Parathyroid adenoma (tissue), 2 donors: ENCODE data around the gene ZDHHC8.

Source experiments
- H2AFZ ChIP-seq: fragments of 300-600 bp; sonication (generic); one replicate; pipeline ENCODE4 v1.7.0; 2017; ENCODE audit warnings: antibody characterized with exemption, mild to moderate bottlenecking
- H3K27ac ChIP-seq: fragments of 300-600 bp; sonication (generic); one replicate; pipeline ENCODE4 v1.7.0; 2017
- H3K27me3 ChIP-seq: fragments of 300-600 bp; sonication (generic); one replicate; pipeline ENCODE4 v1.7.0; 2017; ENCODE audit warnings: low read length; ENCODE audit not compliant: control insufficient read depth, insufficient read depth
- H3K36me3 ChIP-seq: fragments of 300-600 bp; sonication (generic); one replicate; pipeline ENCODE4 v1.7.0; 2017; ENCODE audit warnings: low read length; ENCODE audit not compliant: control insufficient read depth, insufficient read depth
- H3K4me1 ChIP-seq: fragments of 300-600 bp; sonication (generic); one replicate; pipeline ENCODE4 v1.7.0; 2017; ENCODE audit warnings: control low read depth
- H3K4me2 ChIP-seq: fragments of 300-600 bp; sonication (generic); one replicate; pipeline ENCODE4 v1.7.0; 2017; ENCODE audit warnings: low read length
- H3K4me3 ChIP-seq: fragments of 300-600 bp; sonication (generic); one replicate; pipeline ENCODE4 v1.7.0; 2017; ENCODE audit warnings: low read depth, low read length
- H3K79me2 ChIP-seq: fragments of 300-600 bp; sonication (generic); one replicate; pipeline ENCODE4 v1.7.0; 2017; ENCODE audit warnings: control low read depth
- H3K9ac ChIP-seq: fragments of 300-600 bp; sonication (generic); one replicate; pipeline ENCODE4 v1.7.0; 2017; ENCODE audit warnings: mild to moderate bottlenecking
- H3K9me3 ChIP-seq: fragments of 300-600 bp; sonication (generic); one replicate; pipeline ENCODE4 v1.7.0; 2017; ENCODE audit warnings: low read length; ENCODE audit not compliant: control insufficient read depth
- TF ChIP-seq, protein P1 (sequence below): fragments of 300-600 bp; sonication (generic); IDR thresholded peaks from one replicate; pipeline ENCODE4 v1.7.0; 2017; ENCODE audit warnings: antibody characterized with exemption, mild to moderate bottlenecking
- donor health status: primary hyperparathyroidism.

ZDHHC8 gene

DNA sequence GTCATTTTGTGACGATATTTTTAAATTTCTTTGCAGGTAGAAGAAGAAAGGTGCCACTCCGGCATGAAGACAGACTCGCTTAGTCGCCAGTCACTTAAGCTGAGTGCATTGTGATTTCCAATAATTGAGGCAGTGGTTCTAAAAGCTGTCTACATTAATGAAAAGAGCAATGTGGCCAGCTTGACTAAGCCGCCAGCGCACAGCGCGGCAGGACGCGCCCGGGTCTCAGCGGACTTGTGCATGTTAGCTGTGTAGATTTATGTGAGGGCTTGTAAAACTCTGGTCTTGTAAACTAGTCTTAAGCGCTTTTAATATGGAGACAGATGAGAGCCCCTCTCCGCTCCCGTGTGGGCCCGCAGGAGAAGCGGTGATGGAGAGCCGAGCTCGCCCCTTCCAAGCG lies 46.0 kb upstream of the ZDHHC8 start:
- Histone ChIP-seq H2AFZ (no peak overlapping the region), H3K9ac (no peak overlapping the region), H3K4me1 (peaks cover 3% of the 10 kb centered on the region), H3K9me3 (no peaks in the 10 kb centered on the region), H3K4me3 (no peak overlapping the region), H3K4me2 (no peak overlapping the region), H3K79me2 (peaks cover 34% of the 10 kb centered on the region), H3K27me3 (no peaks in the 10 kb centered on the region), H3K36me3 (no peaks in the 10 kb centered on the region), H3K27ac (no peak overlapping the region)
- TF ChIP-seq, protein P1, sequence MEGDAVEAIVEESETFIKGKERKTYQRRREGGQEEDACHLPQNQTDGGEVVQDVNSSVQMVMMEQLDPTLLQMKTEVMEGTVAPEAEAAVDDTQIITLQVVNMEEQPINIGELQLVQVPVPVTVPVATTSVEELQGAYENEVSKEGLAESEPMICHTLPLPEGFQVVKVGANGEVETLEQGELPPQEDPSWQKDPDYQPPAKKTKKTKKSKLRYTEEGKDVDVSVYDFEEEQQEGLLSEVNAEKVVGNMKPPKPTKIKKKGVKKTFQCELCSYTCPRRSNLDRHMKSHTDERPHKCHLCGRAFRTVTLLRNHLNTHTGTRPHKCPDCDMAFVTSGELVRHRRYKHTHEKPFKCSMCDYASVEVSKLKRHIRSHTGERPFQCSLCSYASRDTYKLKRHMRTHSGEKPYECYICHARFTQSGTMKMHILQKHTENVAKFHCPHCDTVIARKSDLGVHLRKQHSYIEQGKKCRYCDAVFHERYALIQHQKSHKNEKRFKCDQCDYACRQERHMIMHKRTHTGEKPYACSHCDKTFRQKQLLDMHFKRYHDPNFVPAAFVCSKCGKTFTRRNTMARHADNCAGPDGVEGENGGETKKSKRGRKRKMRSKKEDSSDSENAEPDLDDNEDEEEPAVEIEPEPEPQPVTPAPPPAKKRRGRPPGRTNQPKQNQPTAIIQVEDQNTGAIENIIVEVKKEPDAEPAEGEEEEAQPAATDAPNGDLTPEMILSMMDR: no peak

DNA sequence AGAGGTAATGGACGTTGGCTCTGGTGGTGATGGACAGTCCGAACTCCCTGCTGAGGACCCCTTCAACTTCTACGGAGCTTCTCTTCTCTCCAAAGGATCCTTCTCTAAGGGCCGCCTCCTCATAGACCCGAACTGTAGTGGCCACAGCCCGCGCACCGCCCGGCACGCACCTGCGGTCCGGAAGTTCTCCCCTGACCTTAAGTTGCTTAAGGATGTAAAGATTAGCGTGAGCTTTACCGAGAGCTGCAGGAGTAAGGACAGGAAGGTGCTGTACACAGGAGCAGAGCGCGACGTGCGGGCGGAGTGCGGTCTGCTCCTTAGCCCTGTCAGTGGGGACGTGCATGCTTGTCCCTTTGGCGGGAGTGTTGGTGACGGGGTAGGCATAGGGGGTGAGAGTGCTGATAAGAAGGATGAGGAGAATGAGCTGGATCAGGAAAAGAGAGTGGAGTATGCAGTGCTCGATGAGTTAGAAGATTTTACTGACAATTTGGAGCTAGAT lies 45.5 kb upstream of the ZDHHC8 start:
- H2AFZ ChIP-seq: no peak overlapping the region
- no peaks in the 10 kb centered on the region for H3K9me3 ChIP-seq
- peaks cover 34% of the 10 kb centered on the region for H3K79me2 ChIP-seq
- no peaks in the 10 kb centered on the region for H3K4me1 ChIP-seq
- H3K27me3 ChIP-seq: no peaks in the 10 kb centered on the region
- no peaks in the 10 kb centered on the region for H3K36me3 ChIP-seq
- H3K9ac ChIP-seq: no peak overlapping the region
- H3K4me2 ChIP-seq: no peak overlapping the region
- TF ChIP-seq, protein P1: no peak
- H3K4me3 ChIP-seq: no peak overlapping the region
- no peak overlapping the region for H3K27ac ChIP-seq

DNA sequence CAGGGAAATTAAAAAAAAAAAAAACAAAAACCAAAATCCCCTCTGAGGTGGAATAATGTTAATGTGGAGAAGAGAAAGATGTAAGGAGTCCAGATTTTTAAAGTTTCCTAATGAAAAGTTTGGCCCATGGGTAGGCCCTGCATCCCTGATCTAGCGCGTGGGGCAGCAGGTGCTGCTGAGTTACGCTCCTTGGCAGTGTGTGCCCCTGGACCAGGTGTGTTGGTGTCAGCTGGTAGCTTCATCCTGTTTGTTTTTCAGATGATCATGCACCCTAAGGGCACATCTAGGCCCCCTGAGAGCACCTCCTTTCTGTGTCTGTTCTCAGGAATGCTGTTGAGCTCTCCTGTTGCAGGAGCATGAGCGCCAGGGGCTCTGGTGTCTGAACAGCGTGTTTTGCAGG lies 44.8 kb upstream of the ZDHHC8 start:
- H2AFZ ChIP-seq: no peak overlapping the region
- no peaks in the 10 kb centered on the region for H3K4me1 ChIP-seq
- H3K36me3 ChIP-seq: no peaks in the 10 kb centered on the region

DNA sequence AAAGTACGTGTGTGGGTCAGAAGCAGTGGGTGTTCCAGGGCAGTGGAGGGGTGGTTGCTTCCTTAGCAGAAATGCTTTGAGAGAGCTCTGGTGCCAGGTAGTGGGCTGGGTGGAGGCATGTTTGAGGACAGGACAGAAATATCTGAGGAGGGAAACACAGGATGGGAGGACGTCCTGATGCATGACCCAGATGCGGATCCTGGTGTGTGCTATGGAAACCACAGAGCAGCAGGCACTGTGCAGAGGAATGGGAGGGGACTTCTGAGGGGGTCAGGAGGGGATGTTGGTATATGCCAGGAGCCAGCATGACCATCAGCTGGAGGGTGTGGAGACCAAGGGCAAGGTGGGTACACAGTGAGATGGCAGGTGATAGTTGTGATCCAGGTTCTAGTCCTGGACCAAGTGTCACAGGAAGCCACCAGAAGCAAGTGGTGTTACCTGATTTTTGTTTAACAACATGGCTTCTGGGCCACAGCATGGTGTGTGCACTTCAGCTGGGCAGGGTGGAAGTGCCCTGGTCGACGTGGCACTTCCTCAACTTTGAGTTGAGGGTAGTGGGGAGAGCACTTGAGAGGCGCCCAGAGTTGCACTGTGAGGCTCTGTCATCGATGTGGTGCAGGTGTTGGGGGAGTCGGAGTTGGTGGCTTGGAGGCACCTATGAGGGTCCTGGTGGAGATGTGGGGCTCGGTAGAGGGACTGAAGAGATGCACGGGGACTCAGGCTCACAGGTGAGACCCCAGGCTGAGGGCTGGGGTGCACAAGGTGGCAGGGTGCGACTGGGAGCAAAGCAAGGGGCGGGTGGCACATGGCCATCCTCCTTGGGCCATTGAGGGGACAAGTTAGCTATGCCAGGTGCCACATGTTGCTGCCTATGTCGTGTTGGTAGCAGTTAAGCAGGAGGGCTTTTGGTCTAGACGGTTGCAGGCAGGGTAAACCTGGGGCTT lies 44.0 kb upstream of the ZDHHC8 start:
- no peak overlapping the region for H3K9ac ChIP-seq
- H3K27me3 ChIP-seq: no peaks in the 10 kb centered on the region
- no peaks in the 10 kb centered on the region for H3K9me3 ChIP-seq
- no peak overlapping the region for H3K4me2 ChIP-seq
- no peak overlapping the region for H3K27ac ChIP-seq
- H3K4me3 ChIP-seq: no peak overlapping the region
- peaks cover 26% of the 10 kb centered on the region for H3K79me2 ChIP-seq
- H3K36me3 ChIP-seq: no peaks in the 10 kb centered on the region
- TF ChIP-seq, protein P1: no peak
- H3K4me1 ChIP-seq: no peaks in the 10 kb centered on the region
- H2AFZ ChIP-seq: no peak overlapping the region

More for the DNA sequence above, 44.8 kb upstream of the ZDHHC8 start:
- H3K4me2 ChIP-seq: no peak overlapping the region
- no peaks in the 10 kb centered on the region for H3K27me3 ChIP-seq
- no peak overlapping the region for H3K27ac ChIP-seq
- H3K9ac ChIP-seq: no peak overlapping the region
- no peak overlapping the region for H3K4me3 ChIP-seq
- no peaks in the 10 kb centered on the region for H3K9me3 ChIP-seq
- H3K79me2 ChIP-seq: peaks cover 29% of the 10 kb centered on the region
- TF ChIP-seq, protein P1: no peak
